GM12878 (cell line): ENCODE data around the gene ERC2. TPM values are rescaled to one million over a fixed set of nuclear protein-coding genes. Genes with fewer than 3 reads are reported as not detected.

Source experiments
- ATAC-seq: fragments of 200-7000 bp; cut with Tn5 transposase; 3 replicates; pipeline ENCODE4 v1.9.1; 2020; ENCODE audit warnings: mild to moderate bottlenecking, moderate library complexity
- BruUV-seq: library from RNA; stranded (reverse); fragments of 400-500 nt; replicated peaks from 2 replicates; lab custom pipeline; 2021; lab: Mats Ljungman, UMichigan
- CTCF ChIA-PET: fragments of 300-600 bp; sonication (Branson Sonifier 250); formaldehyde crosslinking; extraction: SDS; loops from one replicate; lab custom pipeline; 2021; ENCODE audit warnings: inconsistent platforms; lab: Yijun Ruan, JAX
- POLR2A ChIA-PET: fragments of 350-600 bp; formaldehyde crosslinking; extraction: SDS; loops from one replicate; lab custom pipeline; 2021; ENCODE audit warnings: inconsistent platforms; lab: Charles Lee
- RAD21 ChIA-PET: fragments of 300-600 bp; sonication (Branson Sonifier 250); formaldehyde crosslinking; loops from one replicate; lab custom pipeline; 2023; ENCODE audit warnings: antibody characterized with exemption; ENCODE audit not compliant: unreplicated experiment; lab: Charles Lee
- SMC1A ChIA-PET: fragments of 300-600 bp; sonication (Branson Sonifier 250); formaldehyde crosslinking; loops from one replicate; lab custom pipeline; 2023; ENCODE audit not compliant: unreplicated experiment, uncharacterized antibody; lab: Charles Lee
- DNase-seq: peaks from one replicate; pipeline ENCODE4 v3.0.0-alpha.2; 2011; ENCODE audit warnings: low read depth, low spot score
- FAIRE-seq: peaks from 3 replicates; lab custom pipeline; 2011; peaks lifted over from hg19 to GRCh38; lab: Jason Lieb, UNC
- H2AFZ ChIP-seq: 2 replicates; pipeline ENCODE4 v1.6.0; 2011; ENCODE audit warnings: low read depth, low read length, control low read depth; ENCODE audit not compliant: control insufficient read depth
- H3K27ac ChIP-seq: 2 replicates; pipeline ENCODE4 v1.5.1; 2011; ENCODE audit warnings: control low read depth; ENCODE audit not compliant: control insufficient read depth, insufficient read depth
- H3K27me3 ChIP-seq, 2 experiments: replicated peaks in 1 of 2; 2 replicates each; pipeline versions ENCODE4 v1.6.0 to v1.6.1; 2011; ENCODE audit warnings: low read length in 1 of 2; ENCODE audit not compliant: control insufficient read depth in 2 of 2, insufficient read depth in 2 of 2
- H3K36me3 ChIP-seq, 2 experiments: 2 replicates each; pipeline ENCODE4 v1.5.1; 2011; ENCODE audit warnings: low read length in 1 of 2; ENCODE audit not compliant: control insufficient read depth in 2 of 2, insufficient read depth in 2 of 2
- H3K4me1 ChIP-seq: 2 replicates; pipeline ENCODE4 v1.6.1; 2011; ENCODE audit warnings: mild to moderate bottlenecking, low read length, moderate library complexity, mixed read lengths; ENCODE audit not compliant: control insufficient read depth, insufficient read depth
- H3K4me2 ChIP-seq: 2 replicates; pipeline ENCODE4 v1.6.0; 2011; ENCODE audit warnings: control low read depth; ENCODE audit not compliant: control insufficient read depth, insufficient read depth
- H3K4me3 ChIP-seq: fragments of 200-600 bp; sonication (generic); 2 replicates; pipeline ENCODE4 v1.5.1; 2016
- H3K79me2 ChIP-seq: 2 replicates; pipeline ENCODE4 v1.6.0; 2011; ENCODE audit warnings: low read length; ENCODE audit not compliant: control insufficient read depth, insufficient read depth
- H3K9ac ChIP-seq: 2 replicates; pipeline ENCODE4 v1.8.0; 2011; ENCODE audit warnings: low read length, control low read depth, mixed read lengths; ENCODE audit not compliant: control insufficient read depth, insufficient read depth
- H3K9me3 ChIP-seq: replicated peaks from 3 replicates; pipeline ENCODE4 v1.5.1; 2011; ENCODE audit warnings: mild to moderate bottlenecking, low read length; ENCODE audit not compliant: control insufficient read depth, insufficient read depth
- H4K20me1 ChIP-seq: 2 replicates; pipeline ENCODE4 v1.6.0; 2011; ENCODE audit not compliant: control insufficient read depth, insufficient read depth
- MYC ChIP-seq: IDR thresholded peaks from 2 replicates; pipeline ENCODE4 v1.6.1; 2011; ENCODE audit warnings: mild to moderate bottlenecking, low read length, moderate library complexity, inconsistent platforms; ENCODE audit not compliant: insufficient read depth, insufficient replicate concordance, insufficient read length, severe bottlenecking
- NFYA ChIP-seq: IDR thresholded peaks from 2 replicates; pipeline ENCODE4 v1.6.1; 2011; ENCODE audit warnings: low read depth, mild to moderate bottlenecking, low read length, improper control_type of control experiment, borderline replicate concordance
- NR2C1 ChIP-seq: fragments of 450-650 bp; IDR thresholded peaks from 2 replicates; pipeline ENCODE4 v1.6.1; 2017; ENCODE audit warnings: antibody characterized with exemption, mild to moderate bottlenecking, moderate library complexity
- NR2C2 ChIP-seq: IDR thresholded peaks from 2 replicates; pipeline ENCODE4 v1.6.1; 2011; ENCODE audit warnings: borderline replicate concordance, low read depth; ENCODE audit not compliant: control insufficient read depth, insufficient read length
- ZZZ3 ChIP-seq: IDR thresholded peaks from 2 replicates; pipeline ENCODE4 v1.6.1; 2011; ENCODE audit warnings: low read depth; ENCODE audit not compliant: control insufficient read depth, insufficient read length
- WGBS: methylation state at CpG from one replicate; pipeline ENCODE4 v1.1.6; 2016; ENCODE audit warnings: low lambda C conversion rate; ENCODE audit not compliant: insufficient replicate concordance, insufficient coverage; ENCODE audit errors: missing lambda C conversion rate; 5-methylcytosine and 5-hydroxymethylcytosine counted together
- in situ Hi-C: fragments of 300-500 bp; cut with MboI; formaldehyde crosslinking; loops from 9 replicates; pipeline ENCODE4 v1.14.3; 2018; ENCODE audit warnings: mixed read lengths
- intact Hi-C: fragments of 100-400 bp; cut with micrococcal nuclease; formaldehyde crosslinking; loops from one replicate; pipeline ENCODE4 v1.14.2; 2022; ENCODE audit not compliant: unreplicated experiment
- polyA plus RNA-seq, 11 experiments: library from polyadenylated mRNA; depleted of rRNA in 4 of 11; unstranded in 6 of 11; stranded (reverse) in 5 of 11; fragments of >200 nt; fragmentation: Nextera tagmentation in 4 of 11; fragmentation: Illumina TruSeq in 1 of 11; extraction: Ambion mirVana in 4 of 11; extraction: Trizol in 1 of 11; gene quantifications; 1 replicate in 1 of 11; 2 replicates in 10 of 11; pipeline versions ENCODE4 v1.2.1 to v1.2.3, GENCODE V29; 2011 to 2016; ENCODE audit warnings: inconsistent platforms in 2 of 11, missing spikeins in 2 of 11, low read depth in 1 of 11
- total RNA-seq, 4 experiments: library from RNA; depleted of rRNA in 3 of 4; stranded (reverse); fragments of >200 nt in 3 of 4; fragmentation: Illumina TruSeq in 1 of 4; extraction: Trizol in 1 of 4; gene quantifications; 2 replicates each; pipeline versions ENCODE4 v1.2.1 to v1.2.3, GENCODE V29; 2013 to 2021
- TF ChIP-seq, protein P1 (sequence below): IDR thresholded peaks from 2 replicates; pipeline ENCODE4 v1.6.1; 2012; ENCODE audit warnings: low read length, inconsistent platforms
- TF ChIP-seq, protein P2 (sequence below): fragments of 150-350 bp; IDR thresholded peaks from 2 replicates; pipeline ENCODE4 v1.6.1; 2014; ENCODE audit warnings: mild to moderate bottlenecking, low read depth, low read length
- TF ChIP-seq, protein P3 (sequence below): fragments of 450-650 bp; IDR thresholded peaks from 2 replicates; pipeline ENCODE4 v1.6.1; 2017; ENCODE audit warnings: antibody characterized with exemption, mild to moderate bottlenecking, moderate library complexity

The ERC2 gene
- total and polyA plus RNA-seq, 10 of the 15 experiments (the other 5 are each of a cell fraction or from before 2014, with no cell fraction given) = 0.06 to 1.4 (median 0.12) TPM; not detected in 3

DNA sequence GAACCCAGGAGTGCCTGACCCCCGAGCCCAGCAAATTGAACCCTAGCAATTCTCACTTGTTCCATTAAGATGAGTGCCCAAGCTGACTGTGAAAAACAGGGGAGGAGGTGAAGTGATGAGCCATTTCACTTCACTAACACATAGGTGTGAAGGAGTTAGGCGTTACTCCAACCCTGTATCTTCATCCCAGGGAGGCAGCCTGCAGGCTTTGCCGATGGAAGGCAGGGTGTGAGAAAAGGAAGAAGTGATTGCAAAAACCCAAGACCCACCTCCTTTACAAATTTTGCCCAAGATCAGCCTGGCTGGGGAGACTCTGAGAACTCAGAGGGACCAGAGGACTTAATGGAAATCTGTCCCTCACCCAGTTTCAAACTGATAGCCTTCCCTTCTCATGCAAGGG, 851.5 kb downstream of the ERC2 start:
- H2AFZ ChIP-seq = no peak overlapping the region
- TF ChIP-seq, protein P1, sequence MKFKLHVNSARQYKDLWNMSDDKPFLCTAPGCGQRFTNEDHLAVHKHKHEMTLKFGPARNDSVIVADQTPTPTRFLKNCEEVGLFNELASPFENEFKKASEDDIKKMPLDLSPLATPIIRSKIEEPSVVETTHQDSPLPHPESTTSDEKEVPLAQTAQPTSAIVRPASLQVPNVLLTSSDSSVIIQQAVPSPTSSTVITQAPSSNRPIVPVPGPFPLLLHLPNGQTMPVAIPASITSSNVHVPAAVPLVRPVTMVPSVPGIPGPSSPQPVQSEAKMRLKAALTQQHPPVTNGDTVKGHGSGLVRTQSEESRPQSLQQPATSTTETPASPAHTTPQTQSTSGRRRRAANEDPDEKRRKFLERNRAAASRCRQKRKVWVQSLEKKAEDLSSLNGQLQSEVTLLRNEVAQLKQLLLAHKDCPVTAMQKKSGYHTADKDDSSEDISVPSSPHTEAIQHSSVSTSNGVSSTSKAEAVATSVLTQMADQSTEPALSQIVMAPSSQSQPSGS = no peak
- TF ChIP-seq ZZZ3 (no peak), NFYA (no peak), NR2C2 (no peak), NR2C1 (no peak), MYC (no peak)
- TF ChIP-seq, protein P2, sequence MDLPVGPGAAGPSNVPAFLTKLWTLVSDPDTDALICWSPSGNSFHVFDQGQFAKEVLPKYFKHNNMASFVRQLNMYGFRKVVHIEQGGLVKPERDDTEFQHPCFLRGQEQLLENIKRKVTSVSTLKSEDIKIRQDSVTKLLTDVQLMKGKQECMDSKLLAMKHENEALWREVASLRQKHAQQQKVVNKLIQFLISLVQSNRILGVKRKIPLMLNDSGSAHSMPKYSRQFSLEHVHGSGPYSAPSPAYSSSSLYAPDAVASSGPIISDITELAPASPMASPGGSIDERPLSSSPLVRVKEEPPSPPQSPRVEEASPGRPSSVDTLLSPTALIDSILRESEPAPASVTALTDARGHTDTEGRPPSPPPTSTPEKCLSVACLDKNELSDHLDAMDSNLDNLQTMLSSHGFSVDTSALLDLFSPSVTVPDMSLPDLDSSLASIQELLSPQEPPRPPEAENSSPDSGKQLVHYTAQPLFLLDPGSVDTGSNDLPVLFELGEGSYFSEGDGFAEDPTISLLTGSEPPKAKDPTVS = no peak
- TF ChIP-seq, protein P3, sequence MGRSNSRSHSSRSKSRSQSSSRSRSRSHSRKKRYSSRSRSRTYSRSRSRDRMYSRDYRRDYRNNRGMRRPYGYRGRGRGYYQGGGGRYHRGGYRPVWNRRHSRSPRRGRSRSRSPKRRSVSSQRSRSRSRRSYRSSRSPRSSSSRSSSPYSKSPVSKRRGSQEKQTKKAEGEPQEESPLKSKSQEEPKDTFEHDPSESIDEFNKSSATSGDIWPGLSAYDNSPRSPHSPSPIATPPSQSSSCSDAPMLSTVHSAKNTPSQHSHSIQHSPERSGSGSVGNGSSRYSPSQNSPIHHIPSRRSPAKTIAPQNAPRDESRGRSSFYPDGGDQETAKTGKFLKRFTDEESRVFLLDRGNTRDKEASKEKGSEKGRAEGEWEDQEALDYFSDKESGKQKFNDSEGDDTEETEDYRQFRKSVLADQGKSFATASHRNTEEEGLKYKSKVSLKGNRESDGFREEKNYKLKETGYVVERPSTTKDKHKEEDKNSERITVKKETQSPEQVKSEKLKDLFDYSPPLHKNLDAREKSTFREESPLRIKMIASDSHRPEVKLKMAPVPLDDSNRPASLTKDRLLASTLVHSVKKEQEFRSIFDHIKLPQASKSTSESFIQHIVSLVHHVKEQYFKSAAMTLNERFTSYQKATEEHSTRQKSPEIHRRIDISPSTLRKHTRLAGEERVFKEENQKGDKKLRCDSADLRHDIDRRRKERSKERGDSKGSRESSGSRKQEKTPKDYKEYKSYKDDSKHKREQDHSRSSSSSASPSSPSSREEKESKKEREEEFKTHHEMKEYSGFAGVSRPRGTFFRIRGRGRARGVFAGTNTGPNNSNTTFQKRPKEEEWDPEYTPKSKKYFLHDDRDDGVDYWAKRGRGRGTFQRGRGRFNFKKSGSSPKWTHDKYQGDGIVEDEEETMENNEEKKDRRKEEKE = no peak
- TF ChIP-seq, all 136 proteins: peak for 0
- ChIA-PET POLR2A (no interaction called here), SMC1A (interaction anchor here (0.7 to 1.6 kb wide), 4 partner anchors 9 to 45 kb away, joined by 3 to 6 read pairs (median 3); no protein-coding TSS in a partner anchor), CTCF (interaction anchor here (0.7 kb wide), 1 partner anchor 9 kb away, joined by 3 read pairs; no protein-coding TSS in a partner anchor), RAD21 (interaction anchor here (1.2 kb wide), 1 partner anchor 9 kb away, joined by 4 read pairs; no protein-coding TSS in a partner anchor)
- ATAC-seq (no peak), DNase-seq (no peak), FAIRE-seq (no peak)
- H3K4me1 ChIP-seq = peaks cover 24% of the 10 kb centered on the region
- BruUV-seq = no TSS peak
- H3K79me2 ChIP-seq = no peaks in the 10 kb centered on the region
- no peak overlapping the region for H3K4me2 ChIP-seq
- no peaks in the 10 kb centered on the region for H4K20me1 ChIP-seq
- no peaks in the 10 kb centered on the region for H3K36me3 ChIP-seq
- H3K4me3 ChIP-seq = no peak overlapping the region
- no peak overlapping the region for H3K9ac ChIP-seq
- in situ Hi-C loops = no loop called here
- intact Hi-C loops = no loop called here
- H3K9me3 ChIP-seq = no peaks in the 10 kb centered on the region
- no peak overlapping the region for H3K27ac ChIP-seq
- WGBS = 79% methylated on average over 3 of the region's 3 CpGs
- H3K27me3 ChIP-seq = no peaks in the 10 kb centered on the region
